Stimulated activated CD4-positive, alpha-beta T cell treated with anti-CD3 and anti-CD28 coated beads, Interleukin-15, amount 100 ng/mL, for 24 hours (primary cell): ENCODE data around the gene DEF6.

Experiments
- DNase-seq: peaks from one replicate; pipeline ENCODE4 v3.0.0-alpha.2; 2020

Gene DEF6

DNA sequence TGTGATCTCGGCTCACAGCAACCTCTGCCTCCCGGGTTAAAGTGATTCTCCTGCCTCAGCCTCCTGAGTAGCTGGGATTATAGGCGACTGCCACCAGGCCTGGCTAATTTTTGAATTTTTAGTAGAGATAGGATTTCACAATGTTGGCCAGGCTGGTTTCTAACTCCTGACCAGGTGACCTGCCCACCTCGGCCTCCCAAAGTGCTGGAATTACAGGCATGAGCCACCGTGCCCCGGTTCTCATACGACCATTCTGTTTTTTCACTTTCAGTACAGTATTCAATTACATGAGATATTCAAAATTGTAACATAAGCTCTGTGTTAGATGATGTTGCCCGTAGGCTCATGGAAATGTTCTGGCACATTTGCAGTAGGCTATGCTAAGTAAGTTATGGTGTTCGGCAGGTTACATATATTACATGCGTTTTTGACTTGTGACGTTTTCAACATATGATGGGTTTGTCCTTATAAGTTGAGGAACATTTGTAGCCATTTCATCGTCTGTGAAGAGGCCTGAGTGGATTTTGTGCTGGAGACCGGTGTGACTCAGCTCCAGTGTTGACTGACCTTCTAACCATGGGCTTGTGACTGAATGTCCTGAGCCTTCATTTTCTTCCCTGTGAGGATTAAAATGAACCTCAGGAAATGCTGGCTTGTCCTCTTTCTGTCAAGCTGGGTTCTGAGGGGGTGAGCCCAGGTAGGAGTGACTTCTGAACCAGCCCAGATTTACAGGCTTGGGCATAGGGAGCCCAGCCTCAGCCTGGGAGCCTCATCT is 56.9 kb downstream of the DEF6 start:
- DNase-seq = no peak

DNA sequence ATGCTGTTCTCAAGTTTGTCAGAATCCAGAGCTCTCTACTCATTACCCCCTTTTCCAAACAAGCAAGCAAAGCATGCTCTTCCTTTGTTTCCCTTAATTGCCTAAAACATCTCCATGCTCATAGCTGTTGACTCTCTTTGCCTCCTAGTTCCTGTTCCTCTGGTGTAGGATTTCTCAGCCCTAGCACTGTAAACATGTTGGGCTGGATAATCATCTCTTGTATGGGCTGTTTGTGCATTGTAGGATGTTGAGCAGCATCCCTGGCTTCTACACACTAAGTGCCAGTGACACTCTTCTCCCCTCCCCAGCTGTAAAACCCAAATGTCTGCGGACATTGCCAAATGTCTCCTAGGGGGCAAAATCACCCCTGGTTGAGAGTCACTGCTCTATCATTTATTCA is 58.8 kb downstream of the DEF6 start:
- DNase-seq = no peak

DNA sequence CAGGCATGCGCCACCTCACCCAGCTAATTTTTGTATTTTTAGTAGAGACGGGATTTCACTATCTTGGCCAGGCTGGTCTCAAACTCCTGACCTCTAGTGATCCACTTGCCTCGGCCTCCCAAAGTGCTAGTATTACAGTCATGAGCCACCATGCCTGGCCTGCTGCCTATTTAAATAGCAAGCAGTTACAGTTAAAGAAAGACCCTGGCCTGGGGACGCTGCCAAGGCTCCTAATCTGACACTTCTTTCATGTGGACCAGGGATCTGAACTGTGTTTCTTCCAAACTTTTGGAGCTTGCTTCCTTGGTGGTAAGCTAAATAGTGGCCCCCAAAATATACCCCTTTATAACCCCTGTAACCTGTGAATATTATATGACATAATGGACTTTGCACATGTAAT is 60.1 kb downstream of the DEF6 start:
- DNase-seq = no peak

DNA sequence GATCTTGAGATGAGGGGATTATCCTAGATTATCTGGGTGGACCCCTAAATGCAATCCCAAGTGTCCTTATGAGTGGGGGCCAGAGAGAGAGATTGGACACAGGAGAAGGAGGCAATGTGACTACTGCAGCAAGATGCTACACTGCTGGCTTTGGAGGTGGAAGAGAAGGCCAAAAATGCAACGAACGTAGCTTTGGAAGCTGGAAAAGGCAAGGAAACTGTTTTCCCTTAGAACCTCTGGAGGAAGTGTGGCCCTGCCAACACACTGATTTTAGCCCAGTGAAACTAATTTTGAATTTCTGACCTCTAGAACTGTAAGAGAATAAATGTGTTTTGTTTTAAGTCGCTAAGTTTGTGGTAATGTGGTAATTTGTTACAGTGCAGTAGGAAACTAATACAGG is 60.5 kb downstream of the DEF6 start:
- no peak for DNase-seq

DNA sequence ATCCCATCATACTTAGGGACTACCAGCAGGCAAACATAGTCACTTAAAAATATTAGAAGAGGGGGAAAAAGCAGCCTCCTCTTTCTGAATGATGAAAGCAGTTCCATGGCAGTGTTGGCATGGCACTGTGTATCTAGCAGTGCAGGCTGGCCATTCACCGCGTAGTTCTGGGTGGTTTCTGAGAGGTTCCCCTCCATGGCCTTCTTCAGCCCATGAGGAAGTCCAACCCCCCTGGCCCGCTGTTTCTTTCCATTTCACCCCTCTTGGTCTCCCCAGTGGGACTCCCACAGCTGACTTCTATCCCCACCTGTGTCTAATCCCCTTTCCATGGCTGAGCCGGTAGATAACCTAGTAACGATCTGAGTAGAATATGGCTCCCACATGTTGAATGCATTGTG is 61.7 kb downstream of the DEF6 start:
- no peak for DNase-seq

DNA sequence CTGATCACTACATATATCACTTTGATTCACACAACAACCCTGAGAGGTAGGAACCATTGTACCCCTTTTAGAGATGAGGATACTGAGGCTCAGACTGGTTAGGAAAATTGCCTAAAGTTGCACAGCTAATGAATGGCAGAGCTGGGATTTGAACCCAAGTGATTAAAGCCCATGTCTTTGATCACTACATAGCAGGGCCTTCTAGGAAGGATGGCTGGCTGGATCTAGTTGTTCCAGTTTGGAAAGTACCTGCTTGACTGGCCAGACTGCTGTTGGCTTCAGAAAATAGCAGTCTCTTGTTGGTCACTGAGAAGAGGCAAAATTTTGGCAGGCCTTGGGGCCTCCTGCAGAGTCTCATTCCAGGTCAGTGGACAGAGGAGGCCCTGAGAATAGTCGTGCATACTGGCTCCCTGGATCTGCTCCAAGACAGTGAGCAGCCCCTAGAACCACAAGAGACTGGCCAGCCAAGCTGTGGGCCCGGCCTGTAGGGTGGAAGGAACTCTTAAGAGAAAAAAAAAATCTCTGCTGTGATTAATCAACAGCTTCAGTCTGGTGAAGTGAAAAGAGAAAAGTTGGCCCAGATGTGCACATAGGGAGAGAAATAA is 62.2 kb downstream of the DEF6 start:
- no peak for DNase-seq

DNA sequence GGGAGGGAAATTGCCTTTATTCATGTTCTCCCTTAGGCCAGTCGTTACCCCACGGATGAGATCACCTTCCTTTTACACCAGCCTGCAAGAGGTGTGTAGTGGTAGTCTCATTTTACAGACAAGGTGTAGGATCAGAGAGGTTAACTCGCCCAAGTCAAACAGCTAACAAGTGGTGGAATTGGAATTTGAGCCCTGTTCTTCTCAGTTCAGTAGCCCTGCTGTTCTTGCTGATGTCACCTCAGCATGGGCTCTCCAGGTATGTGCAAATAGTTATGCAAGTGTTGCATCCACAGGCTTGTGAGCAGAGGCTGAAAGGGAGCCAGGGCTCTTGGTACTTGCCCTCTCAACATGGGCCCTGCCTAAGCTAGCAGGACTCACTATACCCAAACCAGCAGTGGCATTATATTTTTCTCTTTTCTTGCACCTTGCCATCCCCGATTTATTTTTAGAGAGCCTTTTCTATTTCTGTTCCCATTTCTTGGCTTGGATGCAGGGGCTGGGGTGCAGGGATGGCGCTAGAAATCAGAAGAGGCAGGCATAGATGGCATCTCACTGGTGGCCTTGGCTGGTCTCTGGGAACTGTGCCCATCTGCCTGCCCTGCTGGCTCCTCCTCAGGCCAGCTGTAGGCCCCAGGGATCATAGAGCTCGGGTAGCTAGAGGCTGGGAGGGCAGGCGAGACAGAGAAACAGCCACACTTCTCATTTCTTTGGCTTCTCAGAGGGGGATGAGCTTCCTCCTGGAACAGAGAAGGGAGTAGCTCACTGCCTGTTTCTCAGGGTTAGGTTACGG is 62.9 kb downstream of the DEF6 start:
- DNase-seq = no peak

DNA sequence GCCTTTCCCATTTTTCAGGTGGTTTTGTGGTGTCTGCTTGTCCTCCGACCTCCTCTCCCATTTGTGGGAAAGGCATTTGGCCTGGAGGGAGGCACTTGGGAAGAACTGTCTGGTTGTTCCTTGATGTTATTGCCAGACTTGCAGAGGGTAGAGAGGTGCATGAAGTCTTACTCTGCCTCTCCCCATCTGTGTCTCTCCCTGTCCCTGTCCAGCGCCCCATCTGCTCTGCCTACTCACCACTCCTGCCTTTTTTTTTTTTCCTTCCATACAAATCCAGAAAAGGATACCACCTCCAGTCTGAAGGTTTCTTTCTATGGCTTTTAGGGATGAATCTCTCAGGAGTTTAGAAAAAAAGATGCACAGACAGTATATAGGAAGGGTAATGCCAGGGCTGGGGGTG is 64.6 kb downstream of the DEF6 start:
- DNase-seq = no peak

DNA sequence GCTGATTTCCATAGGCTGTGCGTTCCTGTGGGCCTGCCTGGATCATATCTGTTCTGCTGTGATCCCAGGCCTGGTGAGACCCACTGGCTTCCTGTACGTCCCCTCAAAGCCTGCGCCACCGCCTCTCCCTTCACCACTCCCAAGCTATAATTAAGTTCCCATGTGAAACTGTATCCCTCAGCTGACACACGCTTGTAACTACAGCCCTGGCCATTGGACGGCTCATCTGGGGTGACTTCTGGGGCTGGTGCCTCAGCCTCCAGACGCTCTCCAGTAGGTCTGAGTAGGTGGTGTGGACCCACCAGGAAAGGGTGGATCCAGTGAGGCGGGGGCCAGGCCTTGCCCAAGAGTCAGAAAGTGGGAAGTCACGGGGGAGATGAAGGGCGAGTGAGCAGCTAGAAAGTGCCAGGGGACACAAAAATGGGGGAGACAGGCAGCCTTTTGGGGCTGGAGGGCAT is 65.7 kb downstream of the DEF6 start:
- DNase-seq = no peak

DNA sequence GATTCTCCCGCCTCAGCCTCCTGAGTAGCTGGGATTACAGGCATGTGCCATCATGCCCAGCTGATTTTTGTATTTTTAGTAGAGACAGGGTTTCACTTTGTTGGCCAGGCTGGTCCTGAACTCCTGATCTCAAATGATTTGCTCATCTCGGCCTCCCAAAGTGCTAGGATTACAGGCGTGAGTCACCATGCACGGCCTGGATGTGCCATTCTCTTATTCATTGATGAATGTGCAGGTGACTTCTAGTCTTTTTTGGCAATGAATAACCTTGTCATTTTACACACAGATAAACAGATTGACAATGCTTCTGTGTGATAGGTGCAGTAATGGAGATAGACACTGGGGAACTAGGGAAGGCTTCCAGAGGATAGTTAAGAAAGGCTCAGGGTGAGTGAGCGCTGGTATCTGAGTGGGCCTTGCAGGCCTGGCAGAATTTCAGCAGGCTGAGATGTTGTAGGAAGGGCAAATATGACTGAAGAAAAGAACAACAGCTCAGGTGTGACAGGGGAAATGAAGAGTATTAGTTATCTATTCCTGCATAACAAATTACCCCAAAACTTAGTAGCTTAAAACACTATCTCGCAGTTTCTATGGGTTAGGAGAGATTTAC is 68.1 kb downstream of the DEF6 start:
- DNase-seq = no peak

DNA sequence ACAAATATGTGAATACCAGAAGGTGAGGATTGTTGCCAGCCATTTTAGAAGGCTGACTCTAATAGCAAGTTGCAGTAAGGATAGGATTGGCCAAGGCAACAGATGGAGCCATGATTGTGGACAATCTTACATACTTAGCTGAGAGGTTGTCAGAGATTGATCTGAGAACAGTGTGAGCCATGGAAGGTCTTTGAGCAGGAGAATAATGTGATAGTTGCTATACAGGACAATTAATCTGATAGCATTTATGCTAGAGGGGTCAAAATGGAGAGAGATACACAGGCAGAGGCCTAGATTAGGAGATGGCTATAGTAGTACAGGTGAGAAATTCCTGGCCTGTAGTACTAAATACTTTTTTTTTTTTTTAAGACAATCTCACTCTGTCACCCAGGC is 68.6 kb downstream of the DEF6 start:
- no peak for DNase-seq

DNA sequence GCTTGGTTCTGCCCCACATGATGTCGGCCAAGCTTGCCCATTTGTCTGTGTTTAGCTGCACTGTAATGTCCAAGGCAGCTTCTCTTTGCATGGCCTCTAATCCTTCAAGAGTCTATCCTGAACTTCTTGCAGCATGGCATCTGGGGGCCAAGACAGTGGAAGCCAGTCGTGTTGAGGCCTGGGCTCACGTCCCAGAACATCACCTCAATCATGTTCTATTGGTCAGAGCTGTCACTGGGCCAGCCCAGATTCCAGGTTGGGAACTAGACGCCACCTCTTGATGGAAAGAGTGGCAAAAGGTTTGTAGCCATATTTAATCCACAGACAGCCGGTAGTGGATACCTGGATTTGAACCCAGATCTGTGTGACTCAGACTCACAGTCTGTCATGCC is 70.0 kb downstream of the DEF6 start:
- DNase-seq = no peak

DNA sequence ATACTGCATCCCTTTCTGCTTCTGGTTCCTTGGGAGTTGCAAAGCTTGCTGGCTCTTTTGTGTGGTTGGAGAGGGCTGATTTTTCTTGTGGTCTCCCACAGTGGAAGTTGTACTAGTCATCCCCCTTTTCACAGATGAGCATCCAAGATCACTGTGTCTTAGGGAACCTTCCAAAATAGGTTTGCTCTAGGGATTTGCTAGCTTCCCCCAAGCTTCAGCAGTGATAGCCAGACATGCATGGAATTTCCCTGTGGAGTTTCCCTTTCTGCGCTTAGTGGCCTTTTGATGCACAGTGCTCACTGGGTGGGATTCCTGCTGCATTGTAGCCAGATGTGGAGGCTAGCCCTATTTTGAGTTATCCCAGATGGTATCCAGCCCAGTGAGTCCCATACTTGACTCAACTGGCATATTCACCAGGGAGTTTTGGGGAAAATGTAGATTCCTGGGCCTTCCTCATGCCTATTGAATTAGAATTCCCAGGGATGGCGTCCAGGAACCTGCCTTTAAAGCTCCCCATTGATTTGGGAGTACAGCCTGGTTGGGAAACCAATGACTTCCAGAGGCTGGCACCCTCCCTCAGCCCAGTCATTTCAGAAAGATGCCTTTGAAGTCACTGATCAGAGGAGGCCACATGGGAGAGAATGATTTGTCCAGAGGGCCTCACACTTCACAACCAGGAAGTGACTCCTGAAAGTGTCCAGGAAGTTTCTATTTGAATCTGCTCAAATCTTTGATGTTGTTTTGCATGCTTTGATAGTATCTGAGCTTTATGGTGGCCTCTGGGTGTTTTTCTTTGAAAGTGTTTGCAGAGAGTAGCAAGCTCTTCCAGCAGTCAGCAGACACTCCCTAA is 70.6 kb downstream of the DEF6 start:
- peak; percentile 48 for DNase-seq

DNA sequence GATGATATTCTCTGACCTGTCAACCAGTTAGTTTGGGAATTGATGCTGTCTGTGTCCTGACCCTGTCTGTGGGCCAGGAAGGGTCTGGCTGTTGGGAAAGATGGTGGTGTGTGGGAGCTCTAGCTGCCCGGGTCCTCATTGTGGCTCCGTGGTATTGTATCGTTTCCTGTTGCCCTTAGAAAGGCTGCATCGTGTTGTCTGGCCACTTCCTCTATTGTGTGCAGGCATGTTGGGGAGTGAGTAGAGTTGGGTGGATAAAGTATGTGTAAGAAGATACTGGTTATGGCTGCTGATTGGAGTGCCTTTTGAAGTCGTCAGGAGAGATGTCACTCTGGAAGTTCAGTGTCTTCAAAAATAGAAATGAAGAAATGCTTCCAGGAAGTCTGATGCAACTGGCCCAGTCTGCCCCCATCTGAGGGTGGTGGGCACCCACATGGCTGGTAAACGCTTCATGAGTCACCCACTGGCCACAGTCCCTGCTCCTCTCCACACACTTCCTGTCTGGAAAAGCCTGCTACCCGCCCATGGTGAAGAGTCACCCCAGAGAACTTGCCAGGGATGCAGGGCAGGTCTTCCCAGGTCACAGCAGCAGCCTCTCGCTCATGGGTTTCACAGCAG is 72.6 kb downstream of the DEF6 start:
- DNase-seq = peak; percentile 65

DNA sequence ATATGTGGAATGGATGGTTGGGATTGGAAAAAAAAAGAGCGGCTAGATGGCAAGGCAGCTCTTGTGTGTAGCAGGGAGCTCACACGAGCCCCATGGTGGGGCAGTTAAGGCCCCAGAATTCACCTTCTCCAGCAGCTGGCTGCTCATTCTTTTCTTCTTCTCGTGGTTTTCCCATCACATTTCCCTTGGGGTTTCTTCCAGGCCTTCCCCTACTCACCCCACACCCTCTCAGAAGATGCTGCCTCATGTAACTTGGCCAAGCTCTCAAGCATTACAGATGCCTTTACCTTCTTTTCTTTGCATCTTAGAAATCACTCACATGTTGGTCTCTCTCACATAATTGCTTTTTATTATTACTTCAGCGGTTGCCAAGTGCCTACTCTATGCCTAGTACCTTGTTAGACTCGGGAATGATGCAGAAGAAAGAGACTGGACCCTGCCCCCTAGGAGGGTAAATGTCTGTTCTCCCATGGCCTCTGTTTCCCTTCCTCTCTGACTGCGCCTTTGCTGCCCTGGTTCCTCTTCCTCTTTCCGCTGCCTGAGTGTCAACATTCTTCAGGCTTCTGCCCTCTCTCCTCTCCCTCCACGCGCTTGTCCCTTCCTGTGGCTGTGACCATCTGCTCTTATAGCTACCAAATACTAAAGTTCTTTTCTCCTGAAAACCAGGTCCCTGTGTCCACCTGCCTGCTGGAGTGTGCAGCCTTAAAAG is 73.3 kb downstream of the DEF6 start:
- DNase-seq = no peak
